ENCODE measurements around the gene CCDC116.
"Not testable (repeated sequence)": the region's sequence is repeated elsewhere in the genome, so short reads cannot be mapped to it uniquely, and the experiment has no call there.

The CCDC116 gene

GRCh38 chr22:21606775-21607174, 25.8 kb upstream of the CCDC116 start:
- H3K4me3 ChIP-seq (ENCODE audit: low read depth, low read length), result no peak overlapping the region

GRCh38 chr22:21609556-21610157, 22.9 kb upstream of the CCDC116 start:
- not testable (repeated sequence) for H3K4me3 ChIP-seq (ENCODE audit: low read depth, low read length)

GRCh38 chr22:21611210-21611977, 21.2 kb upstream of the CCDC116 start:
- H3K4me3 ChIP-seq (ENCODE audit: low read depth, low read length), result no peak overlapping the region

GRCh38 chr22:21612858-21613257, 19.7 kb upstream of the CCDC116 start:
- no peak overlapping the region for H3K4me3 ChIP-seq (ENCODE audit: low read depth, low read length)

GRCh38 chr22:21613553-21614233, 18.9 kb upstream of the CCDC116 start:
- H3K4me3 ChIP-seq (ENCODE audit: low read depth, low read length), result no peak overlapping the region

- H3K4me3 ChIP-seq (ENCODE audit: low read depth, low read length), result no peak overlapping the region
Measured at GRCh38 chr22:21615731-21616130, 16.8 kb upstream of the CCDC116 start.

GRCh38 chr22:21617337-21617736, 15.2 kb upstream of the CCDC116 start:
- not testable (repeated sequence) for H3K4me3 ChIP-seq (ENCODE audit: low read depth, low read length)

GRCh38 chr22:21621025-21621424, 11.5 kb upstream of the CCDC116 start:
- no peak overlapping the region for H3K4me3 ChIP-seq (ENCODE audit: low read depth, low read length)

GRCh38 chr22:21622011-21622918, 10.3 kb upstream of the CCDC116 start:
- no peak overlapping the region for H3K4me3 ChIP-seq (ENCODE audit: low read depth, low read length)

GRCh38 chr22:21622919-21623647, 9.5 kb upstream of the CCDC116 start:
- H3K4me3 ChIP-seq (ENCODE audit: low read depth, low read length), result no peak overlapping the region

- no peak overlapping the region for H3K4me3 ChIP-seq (ENCODE audit: low read depth, low read length)
Measured at GRCh38 chr22:21623648-21623970, 9.0 kb upstream of the CCDC116 start.

- H3K4me3 ChIP-seq (ENCODE audit: low read depth, low read length), result no peak overlapping the region
Measured at GRCh38 chr22:21624120-21624879, 8.3 kb upstream of the CCDC116 start.

GRCh38 chr22:21624880-21625791, 7.4 kb upstream of the CCDC116 start:
- H3K4me3 ChIP-seq (ENCODE audit: low read depth, low read length), result no peak overlapping the region

- H3K4me3 ChIP-seq (ENCODE audit: low read depth, low read length), result no peak overlapping the region
Measured at GRCh38 chr22:21626073-21626734, 6.4 kb upstream of the CCDC116 start.

GRCh38 chr22:21626735-21627469, 5.7 kb upstream of the CCDC116 start:
- no peak overlapping the region for H3K4me3 ChIP-seq (ENCODE audit: low read depth, low read length)

GRCh38 chr22:21628386-21629254, 3.9 kb upstream of the CCDC116 start:
- H3K4me3 ChIP-seq (ENCODE audit: low read depth, low read length), result peak overlapping the region; percentile 91
